Measurements from ENCODE around the gene KRT7.

KRT7 gene

DNA sequence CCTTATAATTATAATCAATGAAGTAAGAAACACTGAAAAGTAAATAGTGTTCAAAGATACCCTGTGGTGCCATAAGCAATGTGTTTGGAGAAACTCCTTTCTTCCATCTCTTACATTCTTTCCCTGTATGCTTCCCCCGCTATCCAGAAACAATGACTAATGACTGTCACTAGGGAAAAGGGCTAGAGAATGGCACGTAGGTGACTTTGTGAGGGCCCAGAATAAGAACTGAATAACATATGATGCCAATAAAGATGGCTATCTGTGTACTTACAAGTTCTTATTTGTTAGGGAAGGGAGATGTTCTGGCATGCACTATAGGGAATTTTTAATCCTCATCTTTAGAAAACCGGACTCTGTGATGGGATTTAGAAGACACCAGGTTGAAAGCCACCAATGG, 4.7 kb upstream of the KRT7 start:
- H3K27me3 ChIP-seq (ENCODE audit: control insufficient read depth, insufficient read depth, low read length), result no peaks in the 10 kb centered on the region
- no peak overlapping the region for H3K4me3 ChIP-seq (ENCODE audit: low read depth, low read length)
- no peaks in the 10 kb centered on the region for H3K9me3 ChIP-seq (ENCODE audit: control insufficient read depth, low read length)
- H3K4me1 ChIP-seq, result peaks cover 13% of the 10 kb centered on the region
- H3K4me2 ChIP-seq (ENCODE audit: low read length), result no peak overlapping the region
- H3K79me2 ChIP-seq, result no peaks in the 10 kb centered on the region
- no peaks in the 10 kb centered on the region for H3K36me3 ChIP-seq (ENCODE audit: control insufficient read depth, insufficient read depth, low read length)
- no peak overlapping the region for H3K9ac ChIP-seq
- no peak overlapping the region for H3K27ac ChIP-seq
- no peak overlapping the region for H2AFZ ChIP-seq
- TF ChIP-seq, protein P1, sequence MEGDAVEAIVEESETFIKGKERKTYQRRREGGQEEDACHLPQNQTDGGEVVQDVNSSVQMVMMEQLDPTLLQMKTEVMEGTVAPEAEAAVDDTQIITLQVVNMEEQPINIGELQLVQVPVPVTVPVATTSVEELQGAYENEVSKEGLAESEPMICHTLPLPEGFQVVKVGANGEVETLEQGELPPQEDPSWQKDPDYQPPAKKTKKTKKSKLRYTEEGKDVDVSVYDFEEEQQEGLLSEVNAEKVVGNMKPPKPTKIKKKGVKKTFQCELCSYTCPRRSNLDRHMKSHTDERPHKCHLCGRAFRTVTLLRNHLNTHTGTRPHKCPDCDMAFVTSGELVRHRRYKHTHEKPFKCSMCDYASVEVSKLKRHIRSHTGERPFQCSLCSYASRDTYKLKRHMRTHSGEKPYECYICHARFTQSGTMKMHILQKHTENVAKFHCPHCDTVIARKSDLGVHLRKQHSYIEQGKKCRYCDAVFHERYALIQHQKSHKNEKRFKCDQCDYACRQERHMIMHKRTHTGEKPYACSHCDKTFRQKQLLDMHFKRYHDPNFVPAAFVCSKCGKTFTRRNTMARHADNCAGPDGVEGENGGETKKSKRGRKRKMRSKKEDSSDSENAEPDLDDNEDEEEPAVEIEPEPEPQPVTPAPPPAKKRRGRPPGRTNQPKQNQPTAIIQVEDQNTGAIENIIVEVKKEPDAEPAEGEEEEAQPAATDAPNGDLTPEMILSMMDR (IDR thresholded peaks at IDR 0.05), result no peak

DNA sequence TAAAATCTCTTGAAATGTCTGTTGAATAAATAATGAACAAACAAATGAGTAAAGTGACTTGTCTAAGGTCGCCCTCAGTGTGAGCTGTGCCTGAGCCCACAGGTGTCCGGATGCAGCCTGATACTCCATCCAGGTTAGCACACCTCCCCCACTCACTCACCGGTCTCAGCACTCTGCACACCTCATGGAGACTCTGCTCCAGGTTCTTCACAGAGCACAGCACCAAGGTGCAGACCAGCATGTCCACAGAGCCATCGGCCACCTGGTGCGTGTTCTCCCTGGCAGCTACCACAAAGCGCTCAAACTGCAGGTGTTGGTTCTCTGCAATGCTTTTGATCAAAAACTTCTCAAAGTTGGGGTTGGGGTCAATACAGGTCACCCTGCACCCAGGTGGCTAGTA, 4.1 kb upstream of the KRT7 start:
- H3K79me2 ChIP-seq, result no peaks in the 10 kb centered on the region
- TF ChIP-seq, protein P1 (IDR thresholded peaks at IDR 0.05), result no peak
- H3K9ac ChIP-seq, result no peak overlapping the region
- H3K27ac ChIP-seq, result no peak overlapping the region
- H3K4me2 ChIP-seq (ENCODE audit: low read length), result no peak overlapping the region
- no peak overlapping the region for H2AFZ ChIP-seq
- peaks cover 13% of the 10 kb centered on the region for H3K4me1 ChIP-seq
- no peaks in the 10 kb centered on the region for H3K9me3 ChIP-seq (ENCODE audit: control insufficient read depth, low read length)
- H3K27me3 ChIP-seq (ENCODE audit: control insufficient read depth, insufficient read depth, low read length), result no peaks in the 10 kb centered on the region
- H3K36me3 ChIP-seq (ENCODE audit: control insufficient read depth, insufficient read depth, low read length), result no peaks in the 10 kb centered on the region
- no peak overlapping the region for H3K4me3 ChIP-seq (ENCODE audit: low read depth, low read length)

DNA sequence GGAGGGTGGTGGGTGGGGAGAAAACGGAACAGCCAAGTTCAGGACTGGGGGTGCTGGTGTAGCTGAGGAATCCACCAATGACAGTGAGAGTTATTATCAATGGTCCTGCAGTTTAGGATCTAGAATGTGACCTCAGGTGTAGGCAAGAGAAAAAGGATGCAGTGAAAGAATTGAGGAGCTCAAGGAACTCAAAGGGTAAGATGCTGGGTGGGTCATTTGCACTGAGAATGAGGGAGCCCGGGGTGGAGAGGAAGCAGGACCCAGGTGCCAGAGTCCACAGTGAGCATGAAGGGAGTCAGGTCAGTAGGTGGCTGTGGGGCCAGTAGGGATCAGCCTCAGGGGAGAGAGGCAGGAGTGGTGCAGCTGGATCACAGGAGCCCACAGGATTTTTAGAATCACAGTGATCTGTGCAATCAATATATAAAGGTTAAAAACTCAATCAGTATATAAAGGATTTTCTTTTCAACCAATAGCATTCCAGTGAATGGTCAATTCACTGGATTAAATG, 3.2 kb upstream of the KRT7 start:
- H3K4me3 ChIP-seq (ENCODE audit: low read depth, low read length), result no peak overlapping the region
- peaks cover 13% of the 10 kb centered on the region for H3K4me1 ChIP-seq
- no peak overlapping the region for H3K4me2 ChIP-seq (ENCODE audit: low read length)
- no peaks in the 10 kb centered on the region for H3K79me2 ChIP-seq
- no peak overlapping the region for H3K9ac ChIP-seq
- no peak overlapping the region for H2AFZ ChIP-seq
- no peaks in the 10 kb centered on the region for H3K9me3 ChIP-seq (ENCODE audit: control insufficient read depth, low read length)
- H3K27ac ChIP-seq, result no peak overlapping the region
- TF ChIP-seq, protein P1 (IDR thresholded peaks at IDR 0.05), result no peak
- no peaks in the 10 kb centered on the region for H3K27me3 ChIP-seq (ENCODE audit: control insufficient read depth, insufficient read depth, low read length)
- no peaks in the 10 kb centered on the region for H3K36me3 ChIP-seq (ENCODE audit: control insufficient read depth, insufficient read depth, low read length)

DNA sequence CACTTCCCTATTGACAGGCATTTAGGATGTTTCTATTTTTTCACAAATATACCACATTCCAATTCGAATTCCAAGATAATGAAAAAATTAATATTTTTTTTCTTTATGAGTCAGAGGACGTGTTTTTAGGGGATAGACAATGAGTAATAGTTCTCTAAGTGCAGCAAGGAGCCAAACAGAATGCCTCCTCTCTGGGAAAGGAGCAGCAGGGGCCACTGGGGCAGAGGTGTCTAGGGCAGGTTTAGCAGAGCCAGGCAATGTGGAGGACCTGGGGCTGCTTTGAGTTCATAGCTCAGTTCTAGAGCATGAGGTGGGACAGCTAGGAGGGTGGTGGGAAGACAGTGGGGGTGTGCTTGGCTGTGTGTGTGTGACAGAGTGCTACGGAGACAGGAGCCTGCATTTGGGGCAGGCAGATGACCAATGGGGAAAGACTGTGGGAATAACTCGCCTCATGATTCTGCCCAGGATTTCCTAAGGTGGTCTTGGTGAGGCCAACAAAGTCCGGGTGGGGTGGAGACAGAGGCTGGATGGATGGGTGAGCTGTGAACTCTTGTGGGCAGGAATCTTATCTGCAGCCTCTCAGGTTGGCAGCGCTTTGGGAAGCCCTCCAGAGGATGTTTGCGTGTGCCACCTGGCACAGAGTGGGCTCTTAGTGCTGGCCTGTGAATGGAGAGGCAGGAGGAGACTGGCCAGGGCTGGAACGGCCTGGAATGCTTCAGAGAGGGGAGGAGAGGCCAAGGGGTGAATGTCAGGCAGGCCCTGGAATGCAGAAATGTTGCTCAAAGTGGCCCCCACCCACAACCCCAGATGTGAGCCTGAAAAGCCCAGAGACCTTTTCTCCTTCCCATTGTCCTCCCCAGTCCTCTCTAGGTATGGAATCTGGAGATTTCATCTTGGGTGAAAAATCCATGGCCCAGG, 2.4 kb upstream of the KRT7 start:
- no peak overlapping the region for H3K27ac ChIP-seq
- TF ChIP-seq, protein P1 (IDR thresholded peaks at IDR 0.05), result no peak
- H3K79me2 ChIP-seq, result no peaks in the 10 kb centered on the region
- no peak overlapping the region for H3K4me2 ChIP-seq (ENCODE audit: low read length)
- H3K4me3 ChIP-seq (ENCODE audit: low read depth, low read length), result no peak overlapping the region
- no peaks in the 10 kb centered on the region for H3K9me3 ChIP-seq (ENCODE audit: control insufficient read depth, low read length)
- H3K4me1 ChIP-seq, result peaks cover 13% of the 10 kb centered on the region
- no peaks in the 10 kb centered on the region for H3K27me3 ChIP-seq (ENCODE audit: control insufficient read depth, insufficient read depth, low read length)
- H3K36me3 ChIP-seq (ENCODE audit: control insufficient read depth, insufficient read depth, low read length), result no peaks in the 10 kb centered on the region
- no peak overlapping the region for H3K9ac ChIP-seq
- H2AFZ ChIP-seq, result no peak overlapping the region
